ENCODE measurements around the gene VCAN.

GRCh38 chr5:83530193-83530592 is 58.6 kb downstream of the VCAN start:
- no peak for TF ChIP-seq CTCF (IDR thresholded peaks at IDR 0.05)
- no peak for TF ChIP-seq POLR2A (IDR thresholded peaks at IDR 0.05)
